Uterus (tissue), 4 donors: ENCODE measurements around the gene UBE2J1. TPM values are rescaled to one million over a fixed set of nuclear protein-coding genes. Genes with fewer than 3 reads are reported as not detected.
"Not testable (repeated sequence)": the region's sequence is repeated elsewhere in the genome, so short reads cannot be mapped to it uniquely, and the experiment has no call there.

Source experiments
- DNase-seq, 2 donors: peaks; one replicate each; pipeline ENCODE4 v3.0.0-alpha.2; 2019 to 2020
- H3K27ac ChIP-seq, 2 donors: fragments of 200-600 bp; sonication (generic); 1 replicate in 1 of 2; 2 replicates in 1 of 2; pipeline ENCODE4 v1.5.1; 2016 to 2018
- H3K27me3 ChIP-seq, 2 donors: fragments of 200-600 bp; sonication (generic); one replicate each; pipeline ENCODE4 v1.5.1; 2018 to 2019; ENCODE audit warnings: control low read depth in 1 of 2
- H3K36me3 ChIP-seq, 2 donors: fragments of 200-600 bp; sonication (generic); one replicate each; pipeline ENCODE4 v1.5.1; 2019; ENCODE audit warnings: control low read depth in 1 of 2
- H3K4me1 ChIP-seq, 2 donors: fragments of 200-600 bp; sonication (generic); one replicate each; pipeline ENCODE4 v1.5.1; 2018 to 2019; ENCODE audit warnings: control low read depth in 1 of 2
- H3K4me3 ChIP-seq, 2 donors: fragments of 200-600 bp; sonication (generic); 1 replicate in 1 of 2; 2 replicates in 1 of 2; pipeline ENCODE4 v1.5.1; 2018 to 2019; ENCODE audit warnings: mild to moderate bottlenecking in 1 of 2
- H3K9me3 ChIP-seq, 2 donors: fragments of 200-600 bp; sonication (generic); one replicate each; pipeline ENCODE4 v1.5.1; 2019; ENCODE audit warnings: control low read depth in 1 of 2
- CTCF ChIP-seq, 4 experiments: fragments of 200-600 bp in 2 of 4; fragments of 450-650 bp in 2 of 4; sonication (generic) in 2 of 4; IDR thresholded peaks; one replicate each; pipeline ENCODE4 v1.5.1; 2016 to 2019; ENCODE audit warnings: antibody characterized with exemption in 4 of 4, mild to moderate bottlenecking in 2 of 4, moderate library complexity in 1 of 4
- POLR2A ChIP-seq, 2 donors: fragments of 450-650 bp; IDR thresholded peaks; one replicate each; pipeline ENCODE4 v1.6.1; 2016; ENCODE audit warnings: antibody characterized with exemption in 2 of 2, mild to moderate bottlenecking in 1 of 2, moderate library complexity in 1 of 2
- intact Hi-C: fragments of 100-400 bp; cut with DNase I; formaldehyde crosslinking; loops from one replicate; pipeline ENCODE4 v1.15.1; 2023; ENCODE audit warnings: low total_unique reads
- total RNA-seq, 4 donors: library from RNA; depleted of rRNA in 3 of 4; stranded (reverse); fragments of >200 nt in 3 of 4; gene quantifications; one replicate each; pipeline versions ENCODE4 v1.1.0 to v1.2.4, GENCODE V29; 2014 to 2023
- donor health status: DM: yes; HTN: yes; CAD: no.

The UBE2J1 gene, protein sequence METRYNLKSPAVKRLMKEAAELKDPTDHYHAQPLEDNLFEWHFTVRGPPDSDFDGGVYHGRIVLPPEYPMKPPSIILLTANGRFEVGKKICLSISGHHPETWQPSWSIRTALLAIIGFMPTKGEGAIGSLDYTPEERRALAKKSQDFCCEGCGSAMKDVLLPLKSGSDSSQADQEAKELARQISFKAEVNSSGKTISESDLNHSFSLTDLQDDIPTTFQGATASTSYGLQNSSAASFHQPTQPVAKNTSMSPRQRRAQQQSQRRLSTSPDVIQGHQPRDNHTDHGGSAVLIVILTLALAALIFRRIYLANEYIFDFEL
- total RNA-seq, result 10 to 100 TPM; 13.1 to 55.2 (median 41.0) TPM

DNA sequence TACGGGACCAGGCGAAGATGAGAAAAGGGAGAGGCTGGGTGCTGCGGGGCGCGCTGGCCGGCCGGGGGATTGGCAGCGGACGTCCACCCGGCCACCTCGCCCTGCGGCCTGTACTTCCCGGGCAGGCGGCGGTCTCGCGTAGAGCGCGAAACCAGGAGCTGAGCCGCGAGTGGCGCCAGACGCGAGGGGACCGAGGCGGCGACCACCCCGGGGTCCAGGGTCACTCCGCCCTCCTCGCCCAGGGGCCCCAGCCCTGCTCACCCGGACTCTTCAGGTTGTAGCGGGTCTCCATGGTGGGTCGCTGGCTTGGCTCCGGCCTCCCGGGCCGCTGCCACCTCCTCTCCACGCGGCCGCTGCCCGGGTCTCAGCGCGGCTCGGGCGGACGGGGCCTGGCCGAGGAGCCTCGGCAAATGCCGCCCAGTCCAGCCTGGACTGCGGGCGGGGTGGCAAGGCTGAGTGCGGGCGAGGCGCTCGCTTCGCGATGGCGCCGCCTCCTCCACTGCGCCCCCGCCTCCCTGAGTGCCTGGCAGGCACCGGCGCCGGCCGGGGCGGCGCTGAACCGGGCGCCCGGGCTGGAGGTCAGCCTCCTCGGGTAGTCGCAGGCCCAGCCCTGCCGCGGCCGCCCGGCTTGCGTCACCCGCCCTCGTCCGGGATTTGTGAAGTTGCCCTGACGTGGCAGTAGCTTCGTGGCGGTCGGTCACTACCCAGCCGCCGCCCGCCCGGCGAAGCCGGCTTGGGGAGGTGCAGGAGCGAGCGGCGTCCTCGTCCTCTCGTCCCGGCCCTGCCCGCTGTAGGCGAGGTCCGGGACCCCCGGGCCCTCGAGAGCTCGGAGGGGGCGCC is at the start of gene UBE2J1:
Gene UBE2J1, minus strand, starts transcription at position 445 of the 840 bp plus-strand sequence. Its CDS starts 153 bp downstream, at position 292.
- DNase-seq, result peak; percentile 92
- Histone ChIP-seq H3K9me3 (no peaks in the 10 kb centered on the region), H3K4me3 (peak within 1 kb of the TSS; percentile 48 to 77), H3K27me3 (no peaks in the 10 kb centered on the region), H3K4me1 (peaks cover 0 to 5% of the 10 kb centered on the region in 2 donors), H3K27ac (peak within 1 kb of the TSS; percentile 95 to 99), H3K36me3 (no peaks in the 10 kb centered on the region)
- intact Hi-C loops, result loop anchor here (5.0 to 10.0 kb wide), 2 partner anchors 270 to 388 kb away; partner anchors contain the start of genes PNRC1 and RNGTT
- TF ChIP-seq CTCF (IDR thresholded peaks at IDR 0.05) (no peak), POLR2A (IDR thresholded peaks at IDR 0.05) (peak; percentile 76 to 96)

DNA sequence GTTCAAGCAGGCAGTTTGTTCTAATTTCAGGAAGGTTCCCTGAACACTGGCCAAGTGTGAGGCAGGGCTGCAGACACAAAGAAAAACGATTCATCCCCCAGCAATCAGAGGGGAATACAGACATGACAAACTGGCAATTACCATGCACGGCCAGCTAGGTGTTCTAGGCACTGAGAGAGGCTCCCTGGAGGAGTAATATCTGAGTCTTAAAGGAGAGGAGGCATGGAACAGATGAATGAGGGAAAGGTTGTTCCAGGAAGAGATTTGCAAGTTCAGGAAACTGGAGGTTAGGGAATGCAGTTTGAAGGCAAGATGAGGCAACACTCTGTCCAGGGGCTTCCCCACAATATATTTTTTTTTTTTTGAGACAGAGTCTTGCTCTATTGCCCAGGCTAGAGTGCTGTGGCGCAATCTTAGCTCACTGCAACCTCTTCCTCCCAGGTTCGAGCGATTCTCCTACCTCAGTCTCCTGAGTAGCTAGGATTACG is 48.4 kb upstream of the UBE2J1 start:
- Histone ChIP-seq H3K4me3 (no peak overlapping the region), H3K27me3 (no peaks in the 10 kb centered on the region), H3K36me3 (no peaks in the 10 kb centered on the region), H3K27ac (no peak overlapping the region), H3K9me3 (no peaks in the 10 kb centered on the region), H3K4me1 (no peaks in the 10 kb centered on the region)
- DNase-seq, result no peak
- intact Hi-C loops, result no loop called here
- no peak for TF ChIP-seq CTCF (IDR thresholded peaks at IDR 0.05)
- TF ChIP-seq POLR2A (IDR thresholded peaks at IDR 0.05), result no peak

GRCh38 chr6:89400050-89400449 is 47.5 kb upstream of the UBE2J1 start:
- H3K9me3 ChIP-seq, result no peaks in the 10 kb centered on the region
- H3K4me1 ChIP-seq, result no peaks in the 10 kb centered on the region
- intact Hi-C loops, result no loop called here
- TF ChIP-seq CTCF (IDR thresholded peaks at IDR 0.05) (no peak), POLR2A (IDR thresholded peaks at IDR 0.05) (no peak)
- no peaks in the 10 kb centered on the region for H3K36me3 ChIP-seq
- no peak overlapping the region for H3K4me3 ChIP-seq
- DNase-seq, result no peak
- no peak overlapping the region for H3K27ac ChIP-seq
- H3K27me3 ChIP-seq, result no peaks in the 10 kb centered on the region

DNA sequence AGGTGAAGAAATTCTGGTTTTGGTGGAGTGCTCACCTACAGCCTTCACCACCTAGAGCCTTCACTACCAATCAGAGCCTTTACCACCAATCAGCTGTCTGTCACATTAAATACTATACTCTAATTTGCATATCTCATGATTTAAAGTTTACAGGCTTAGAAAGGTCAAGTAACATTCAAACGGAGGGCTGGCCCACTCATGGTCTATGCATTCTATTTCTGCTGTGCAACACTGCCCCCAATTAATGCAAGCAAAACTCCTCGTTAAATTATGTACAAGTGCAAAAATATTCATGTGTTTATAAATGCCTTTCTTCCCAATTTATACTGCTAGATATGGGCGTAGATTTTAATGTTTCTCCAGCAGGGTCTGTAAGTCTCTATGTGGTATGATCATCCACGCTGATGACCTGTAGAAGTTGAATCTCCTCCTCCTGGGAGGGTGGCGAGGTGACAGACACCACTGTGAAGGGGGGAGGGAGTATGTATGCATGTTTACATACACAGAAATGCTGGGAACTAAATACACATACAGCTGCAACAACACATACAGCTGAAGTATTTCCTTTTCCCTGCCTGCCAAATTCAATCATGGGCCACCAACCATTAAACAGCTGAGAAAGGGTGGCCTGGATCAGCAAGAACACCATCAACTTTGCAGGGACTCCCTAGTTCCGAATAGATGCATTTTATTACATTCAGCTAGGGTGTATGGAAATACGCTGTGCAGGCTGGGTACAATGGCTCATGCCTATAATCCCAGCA is 46.4 kb upstream of the UBE2J1 start:
- TF ChIP-seq CTCF (IDR thresholded peaks at IDR 0.05), result no peak
- no peak for TF ChIP-seq POLR2A (IDR thresholded peaks at IDR 0.05)

DNA sequence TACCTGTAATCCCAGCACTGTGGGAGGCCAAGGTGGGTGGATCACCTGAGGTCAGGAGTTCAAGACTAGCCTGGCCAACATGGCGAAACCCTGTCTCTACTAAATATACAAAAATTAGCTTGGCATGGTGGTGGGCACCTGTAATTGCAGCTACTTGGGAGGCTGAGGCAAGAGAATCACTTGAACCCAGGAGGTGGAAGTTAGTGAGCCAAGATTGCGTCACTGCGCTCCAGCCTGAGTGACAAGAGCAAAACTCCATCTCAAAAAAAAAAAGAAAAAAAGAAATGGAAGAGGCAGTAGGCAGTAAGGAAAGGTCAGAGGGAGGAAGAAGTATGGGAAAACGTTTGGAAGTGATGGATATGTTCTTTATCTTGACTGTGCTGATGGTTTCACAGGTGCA is 45.4 kb upstream of the UBE2J1 start:
- intact Hi-C loops, H3K4me1 ChIP-seq, H3K4me3 ChIP-seq, H3K27ac ChIP-seq, DNase-seq, H3K9me3 ChIP-seq, H3K36me3 ChIP-seq, H3K27me3 ChIP-seq: not testable (repeated sequence)

More for the DNA sequence above, 46.4 kb upstream of the UBE2J1 start:
- Histone ChIP-seq H3K27me3 (no peaks in the 10 kb centered on the region), H3K36me3 (no peaks in the 10 kb centered on the region), H3K4me3 (no peak overlapping the region), H3K4me1 (no peaks in the 10 kb centered on the region), H3K27ac (no peak overlapping the region), H3K9me3 (no peaks in the 10 kb centered on the region)
- no peak for DNase-seq
- intact Hi-C loops, result no loop called here
